OCI-LY1 (cell line): ENCODE data around the gene ADCY9.
"Not testable (repeated sequence)": the region's sequence is repeated elsewhere in the genome, so short reads cannot be mapped to it uniquely, and the experiment has no call there.

ENCODE experiments used
- H2AFZ ChIP-seq: fragments of 200-600 bp; sonication (generic), shearing (Covaris generic); 2 replicates; pipeline ENCODE4 v1.6.0; 2014; ENCODE audit warnings: antibody characterized with exemption, mild to moderate bottlenecking, low read length
- H3F3A ChIP-seq: fragments of 200-600 bp; sonication (generic), shearing (Covaris generic); 2 replicates; pipeline ENCODE4 v1.6.0; 2014; ENCODE audit warnings: mild to moderate bottlenecking, antibody characterized with exemption, low read length, moderate library complexity; ENCODE audit not compliant: insufficient read depth
- H3K27ac ChIP-seq: fragments of 200-600 bp; sonication (generic); 2 replicates; pipeline ENCODE4 v1.5.1; 2014; ENCODE audit warnings: low read length, mixed run types, mild to moderate bottlenecking, low read depth; ENCODE audit not compliant: poor library complexity, severe bottlenecking
- H3K27me3 ChIP-seq: fragments of 200-600 bp; sonication (generic); 2 replicates; pipeline ENCODE4 v1.6.0; 2014; ENCODE audit warnings: antibody characterized with exemption, mild to moderate bottlenecking, low read length, moderate library complexity; ENCODE audit not compliant: insufficient read depth
- H3K36me3 ChIP-seq: fragments of 200-600 bp; sonication (generic); 2 replicates; pipeline ENCODE4 v1.6.1; 2014; ENCODE audit warnings: mild to moderate bottlenecking, antibody characterized with exemption, low read length, moderate library complexity, mixed read lengths; ENCODE audit not compliant: insufficient read depth
- H3K4me1 ChIP-seq: fragments of 200-600 bp; sonication (generic); 2 replicates; pipeline ENCODE4 v1.5.1; 2014; ENCODE audit warnings: mild to moderate bottlenecking, low read length, moderate library complexity; ENCODE audit not compliant: insufficient read depth, severe bottlenecking
- H3K4me2 ChIP-seq: fragments of 200-600 bp; sonication (generic), shearing (Covaris generic); 2 replicates; pipeline ENCODE4 v1.6.1; 2014; ENCODE audit warnings: low read length
- H3K4me3 ChIP-seq: fragments of 200-600 bp; sonication (generic); 2 replicates; pipeline ENCODE4 v1.5.1; 2014; ENCODE audit warnings: low read length, low read depth, mild to moderate bottlenecking, mixed read lengths; ENCODE audit not compliant: poor library complexity, severe bottlenecking
- H3K79me2 ChIP-seq: fragments of 200-600 bp; shearing (Covaris generic); 2 replicates; pipeline ENCODE4 v1.6.1; 2016; ENCODE audit warnings: mixed run types, low read length, mixed read lengths; ENCODE audit not compliant: insufficient read depth
- H3K9ac ChIP-seq: fragments of 200-600 bp; sonication (generic), shearing (Covaris generic); 2 replicates; pipeline ENCODE4 v1.6.1; 2014; ENCODE audit warnings: mild to moderate bottlenecking, low read length, mixed read lengths
- H3K9me2 ChIP-seq: fragments of 200-600 bp; sonication (generic), shearing (Covaris generic); 2 replicates; pipeline ENCODE4 v1.6.1; 2014; ENCODE audit warnings: low read depth, mild to moderate bottlenecking, low read length, mixed read lengths
- H3K9me3 ChIP-seq: fragments of 200-600 bp; shearing (Covaris generic); 2 replicates; pipeline ENCODE4 v1.6.1; 2014; ENCODE audit warnings: low read length, mixed read lengths
- H4K20me1 ChIP-seq: fragments of 200-600 bp; sonication (generic), shearing (Covaris generic); 2 replicates; pipeline ENCODE4 v1.6.0; 2016; ENCODE audit warnings: mild to moderate bottlenecking, low read length; ENCODE audit not compliant: insufficient read depth
- CTCF ChIP-seq: fragments of 200-600 bp; sonication (generic), shearing (Covaris generic); IDR thresholded peaks from 2 replicates; pipeline ENCODE4 v1.5.1; 2017; ENCODE audit warnings: mild to moderate bottlenecking, antibody characterized with exemption, low read length, moderate library complexity, mixed read lengths
- EZH2 ChIP-seq: fragments of 200-600 bp; sonication (generic), shearing (Covaris generic); IDR thresholded peaks from 2 replicates; pipeline ENCODE4 v1.8.0; 2017; ENCODE audit warnings: borderline replicate concordance, mixed run types, mild to moderate bottlenecking, antibody characterized with exemption, low read length, moderate library complexity, mixed read lengths

The ADCY9 gene

DNA sequence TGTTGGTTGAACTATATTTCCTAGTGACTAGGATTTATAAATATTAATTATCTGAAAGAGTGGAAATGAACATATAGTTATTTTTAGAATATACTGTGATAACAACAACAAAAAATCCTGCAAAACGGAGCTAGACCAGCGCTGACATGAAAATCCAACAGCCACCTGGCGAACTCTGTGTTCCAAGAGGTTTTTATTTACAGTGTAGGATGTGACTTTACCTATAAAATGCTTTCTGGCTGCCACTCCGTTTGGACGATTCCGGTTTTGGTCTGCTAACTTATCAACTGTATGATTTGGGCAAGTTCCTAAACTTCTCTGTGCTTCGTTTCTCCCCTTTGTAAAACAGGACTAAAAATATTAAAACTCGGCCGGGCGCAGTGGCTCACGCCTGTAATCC lies 73.7 kb downstream of the ADCY9 start:
- H2AFZ ChIP-seq: no peak overlapping the region
- H3K27me3 ChIP-seq: no peaks in the 10 kb centered on the region
- H3K36me3 ChIP-seq: no peaks in the 10 kb centered on the region; the same call in 1 of the 2 replicates
- H3K4me2 ChIP-seq: no peak overlapping the region
- no peaks in the 10 kb centered on the region for H3K79me2 ChIP-seq
- no peaks in the 10 kb centered on the region for H3K9me2 ChIP-seq
- no peaks in the 10 kb centered on the region for H4K20me1 ChIP-seq
- H3F3A ChIP-seq: no peaks in the 10 kb centered on the region
- no peaks in the 10 kb centered on the region for H3K4me1 ChIP-seq
- TF ChIP-seq EZH2 (no peak), CTCF (no peak)
- no peaks in the 10 kb centered on the region for H3K9me3 ChIP-seq
- no peak overlapping the region for H3K9ac ChIP-seq
- H3K4me3 ChIP-seq: no peak overlapping the region
- no peak overlapping the region for H3K27ac ChIP-seq

DNA sequence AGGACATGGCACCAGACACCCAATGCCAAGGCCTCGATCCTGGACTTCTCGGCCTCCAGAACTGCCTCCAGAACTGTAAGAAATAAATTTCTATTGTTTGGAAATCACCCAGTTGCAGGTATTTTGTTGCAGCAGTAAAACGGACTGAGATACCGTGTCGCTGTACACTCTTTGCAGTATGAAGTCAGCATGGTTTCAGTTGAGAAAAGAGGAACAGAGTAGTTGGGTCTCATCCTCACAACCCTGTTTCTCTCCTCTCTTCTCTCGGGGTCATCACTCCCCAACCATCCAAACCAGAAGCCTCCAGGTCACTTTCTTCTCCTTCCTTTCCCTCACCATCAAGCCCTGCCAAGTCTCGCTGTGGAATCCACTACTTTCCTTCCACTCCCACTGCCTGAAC lies 77.8 kb downstream of the ADCY9 start:
- no peaks in the 10 kb centered on the region for H3K4me1 ChIP-seq
- no peak overlapping the region for H2AFZ ChIP-seq
- no peak overlapping the region for H3K9ac ChIP-seq
- no peaks in the 10 kb centered on the region for H4K20me1 ChIP-seq
- no peak overlapping the region for H3K4me3 ChIP-seq
- H3K27ac ChIP-seq: no peak overlapping the region
- H3K9me2 ChIP-seq: no peaks in the 10 kb centered on the region
- no peaks in the 10 kb centered on the region for H3K9me3 ChIP-seq
- H3F3A ChIP-seq: no peaks in the 10 kb centered on the region
- H3K27me3 ChIP-seq: peaks cover 5% of the 10 kb centered on the region; the same call in 1 of the 2 replicates
- H3K4me2 ChIP-seq: no peak overlapping the region
- H3K79me2 ChIP-seq: no peaks in the 10 kb centered on the region
- TF ChIP-seq CTCF (no peak), EZH2 (no peak)
- no peaks in the 10 kb centered on the region; the same call in 1 of the 2 replicates for H3K36me3 ChIP-seq

GRCh38 chr16:4036952-4037351 lies 79.3 kb downstream of the ADCY9 start:
- H3F3A ChIP-seq, H3K4me3 ChIP-seq, H3K9me3 ChIP-seq, H3K36me3 ChIP-seq, H2AFZ ChIP-seq, H3K27me3 ChIP-seq, H3K4me2 ChIP-seq, H3K79me2 ChIP-seq, H4K20me1 ChIP-seq, H3K27ac ChIP-seq, H3K4me1 ChIP-seq, H3K9me2 ChIP-seq, H3K9ac ChIP-seq: not testable (repeated sequence)

- H3F3A ChIP-seq: no peaks in the 10 kb centered on the region
- H3K9ac ChIP-seq: no peak overlapping the region
- H3K27me3 ChIP-seq: peaks cover 5% of the 10 kb centered on the region; the same call in 1 of the 2 replicates
- H3K36me3 ChIP-seq: no peaks in the 10 kb centered on the region
- H3K9me3 ChIP-seq: no peaks in the 10 kb centered on the region
- H3K4me1 ChIP-seq: no peaks in the 10 kb centered on the region
- H3K4me3 ChIP-seq: no peak overlapping the region
- no peaks in the 10 kb centered on the region for H3K79me2 ChIP-seq
- H4K20me1 ChIP-seq: no peaks in the 10 kb centered on the region
- no peak overlapping the region for H2AFZ ChIP-seq
- TF ChIP-seq EZH2: no peak
- TF ChIP-seq CTCF: no peak
- H3K27ac ChIP-seq: no peak overlapping the region
- no peak overlapping the region for H3K4me2 ChIP-seq
- no peaks in the 10 kb centered on the region for H3K9me2 ChIP-seq
Observed at GRCh38 chr16:4034963-4035362, 81.3 kb downstream of the ADCY9 start.
